ENCODE results near the gene TRIM34. TPM values are rescaled to one million over a fixed set of nuclear protein-coding genes. Genes with fewer than 3 reads are reported as not detected.

The TRIM34 gene
- total RNA-seq, 1 donor from 2014 or later = 4.6 TPM

- Mint-ChIP-seq H3K4me3 (ENCODE audit: unreplicated experiment) (no peak overlapping the region), H3K27ac (ENCODE audit: unreplicated experiment) (no peak overlapping the region), H3K27me3 (ENCODE audit: unreplicated experiment) (no peaks in the 10 kb centered on the region), H3K36me3 (ENCODE audit: unreplicated experiment) (no peaks in the 10 kb centered on the region), H3K9me3 (ENCODE audit: unreplicated experiment) (no peaks in the 10 kb centered on the region), H3K4me1 (ENCODE audit: unreplicated experiment) (peaks cover 24% of the 10 kb centered on the region)
- no peak for DNase-seq (ENCODE audit: extremely low spot score, unreplicated experiment)
- TF ChIP-seq, protein P1, sequence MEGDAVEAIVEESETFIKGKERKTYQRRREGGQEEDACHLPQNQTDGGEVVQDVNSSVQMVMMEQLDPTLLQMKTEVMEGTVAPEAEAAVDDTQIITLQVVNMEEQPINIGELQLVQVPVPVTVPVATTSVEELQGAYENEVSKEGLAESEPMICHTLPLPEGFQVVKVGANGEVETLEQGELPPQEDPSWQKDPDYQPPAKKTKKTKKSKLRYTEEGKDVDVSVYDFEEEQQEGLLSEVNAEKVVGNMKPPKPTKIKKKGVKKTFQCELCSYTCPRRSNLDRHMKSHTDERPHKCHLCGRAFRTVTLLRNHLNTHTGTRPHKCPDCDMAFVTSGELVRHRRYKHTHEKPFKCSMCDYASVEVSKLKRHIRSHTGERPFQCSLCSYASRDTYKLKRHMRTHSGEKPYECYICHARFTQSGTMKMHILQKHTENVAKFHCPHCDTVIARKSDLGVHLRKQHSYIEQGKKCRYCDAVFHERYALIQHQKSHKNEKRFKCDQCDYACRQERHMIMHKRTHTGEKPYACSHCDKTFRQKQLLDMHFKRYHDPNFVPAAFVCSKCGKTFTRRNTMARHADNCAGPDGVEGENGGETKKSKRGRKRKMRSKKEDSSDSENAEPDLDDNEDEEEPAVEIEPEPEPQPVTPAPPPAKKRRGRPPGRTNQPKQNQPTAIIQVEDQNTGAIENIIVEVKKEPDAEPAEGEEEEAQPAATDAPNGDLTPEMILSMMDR (IDR thresholded peaks at IDR 0.05) = no peak
Measured at GRCh38 chr11:5591613-5592012, 33.2 kb upstream of the TRIM34 start.

- H3K9me3 Mint-ChIP-seq (ENCODE audit: unreplicated experiment) = no peaks in the 10 kb centered on the region
- DNase-seq (ENCODE audit: extremely low spot score, unreplicated experiment) = no peak
Measured at GRCh38 chr11:5592615-5593014, 32.2 kb upstream of the TRIM34 start.

DNA sequence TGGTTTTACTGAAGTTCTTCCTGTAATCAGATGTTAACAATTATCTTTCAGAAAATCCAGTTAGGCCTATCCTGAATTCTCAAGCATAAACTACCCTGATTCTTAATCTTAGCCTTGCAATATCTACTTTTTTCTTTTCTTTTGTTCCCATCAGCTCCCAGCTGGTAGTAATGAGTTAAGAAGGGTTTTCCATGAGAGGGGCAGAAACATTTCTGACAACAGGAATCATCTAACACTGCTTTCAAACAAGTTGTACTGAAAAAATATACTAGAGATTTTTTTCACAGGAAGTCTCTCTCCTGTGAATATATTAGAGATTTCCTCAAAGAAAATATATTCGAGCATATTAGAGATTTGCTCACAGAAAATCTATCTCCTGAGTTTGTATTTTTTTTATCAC lies 31.7 kb upstream of the TRIM34 start:
- H3K27me3 Mint-ChIP-seq (ENCODE audit: unreplicated experiment) = no peaks in the 10 kb centered on the region
- peaks cover 39% of the 10 kb centered on the region for H3K4me1 Mint-ChIP-seq (ENCODE audit: unreplicated experiment)
- TF ChIP-seq, protein P1 (IDR thresholded peaks at IDR 0.05) = no peak
- DNase-seq (ENCODE audit: extremely low spot score, unreplicated experiment) = no peak
- no peak overlapping the region for H3K4me3 Mint-ChIP-seq (ENCODE audit: unreplicated experiment)
- peak overlapping the region; percentile 76 for H3K27ac Mint-ChIP-seq (ENCODE audit: unreplicated experiment)
- H3K36me3 Mint-ChIP-seq (ENCODE audit: unreplicated experiment) = no peaks in the 10 kb centered on the region
- no peaks in the 10 kb centered on the region for H3K9me3 Mint-ChIP-seq (ENCODE audit: unreplicated experiment)

More at GRCh38 chr11:5592615-5593014, 32.2 kb upstream of the TRIM34 start:
- no peaks in the 10 kb centered on the region for H3K27me3 Mint-ChIP-seq (ENCODE audit: unreplicated experiment)
- peaks cover 34% of the 10 kb centered on the region for H3K4me1 Mint-ChIP-seq (ENCODE audit: unreplicated experiment)
- H3K4me3 Mint-ChIP-seq (ENCODE audit: unreplicated experiment) = no peak overlapping the region
- TF ChIP-seq, protein P1 (IDR thresholded peaks at IDR 0.05) = no peak
- H3K27ac Mint-ChIP-seq (ENCODE audit: unreplicated experiment) = peak overlapping the region; percentile 76
- H3K36me3 Mint-ChIP-seq (ENCODE audit: unreplicated experiment) = no peaks in the 10 kb centered on the region

GRCh38 chr11:5596607-5597201 lies 28.1 kb upstream of the TRIM34 start, which contains the start of gene TRIM6:
TSS of gene TRIM6 (plus strand) at chr11:5596637. CDS start at chr11:5596898, 261 bp downstream.
- TF ChIP-seq, protein P1 (IDR thresholded peaks at IDR 0.05) = no peak
- Mint-ChIP-seq H3K9me3 (ENCODE audit: unreplicated experiment) (no peaks in the 10 kb centered on the region), H3K36me3 (ENCODE audit: unreplicated experiment) (no peaks in the 10 kb centered on the region), H3K27ac (ENCODE audit: unreplicated experiment) (peak within 1 kb of the TSS; percentile 81), H3K4me3 (ENCODE audit: unreplicated experiment) (peak within 1 kb of the TSS; percentile 79), H3K27me3 (ENCODE audit: unreplicated experiment) (no peaks in the 10 kb centered on the region), H3K4me1 (ENCODE audit: unreplicated experiment) (peaks cover 44% of the 10 kb centered on the region)
- DNase-seq (ENCODE audit: extremely low spot score, unreplicated experiment) = peak; percentile 81

DNA sequence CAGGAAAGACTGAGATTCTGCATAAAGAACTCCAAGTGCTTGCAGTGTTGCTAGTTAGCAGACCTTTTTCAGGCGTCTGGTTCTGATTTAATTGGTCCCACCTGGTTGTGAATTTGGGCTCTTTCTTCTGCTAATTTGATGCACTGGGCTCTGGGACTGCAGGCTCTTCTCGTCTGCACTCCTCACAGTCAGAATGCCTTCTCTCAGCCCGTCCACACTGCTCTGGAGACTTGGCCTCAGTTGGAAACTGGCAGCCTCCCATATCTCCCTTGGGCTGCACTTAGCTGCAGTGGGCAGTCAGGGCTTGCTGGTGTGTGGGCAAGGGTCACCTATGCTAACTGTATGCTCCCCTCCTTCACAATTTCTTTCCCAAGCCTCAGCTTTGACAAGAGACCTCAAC lies 26.8 kb upstream of the TRIM34 start:
- Mint-ChIP-seq H3K9me3 (ENCODE audit: unreplicated experiment) (no peaks in the 10 kb centered on the region), H3K4me1 (ENCODE audit: unreplicated experiment) (peaks cover 40% of the 10 kb centered on the region), H3K27ac (ENCODE audit: unreplicated experiment) (no peak overlapping the region), H3K27me3 (ENCODE audit: unreplicated experiment) (no peaks in the 10 kb centered on the region), H3K36me3 (ENCODE audit: unreplicated experiment) (no peaks in the 10 kb centered on the region), H3K4me3 (ENCODE audit: unreplicated experiment) (no peak overlapping the region)
- TF ChIP-seq, protein P1 (IDR thresholded peaks at IDR 0.05) = no peak
- DNase-seq (ENCODE audit: extremely low spot score, unreplicated experiment) = peak; percentile 59
